ENCODE measurements around the gene FAU. TPM values are rescaled to one million over a fixed set of nuclear protein-coding genes. Genes with fewer than 3 reads are reported as not detected.

FAU gene
- total RNA-seq, 4 donors from 2014 or later: 465 to 1,081 (median 716) TPM

DNA sequence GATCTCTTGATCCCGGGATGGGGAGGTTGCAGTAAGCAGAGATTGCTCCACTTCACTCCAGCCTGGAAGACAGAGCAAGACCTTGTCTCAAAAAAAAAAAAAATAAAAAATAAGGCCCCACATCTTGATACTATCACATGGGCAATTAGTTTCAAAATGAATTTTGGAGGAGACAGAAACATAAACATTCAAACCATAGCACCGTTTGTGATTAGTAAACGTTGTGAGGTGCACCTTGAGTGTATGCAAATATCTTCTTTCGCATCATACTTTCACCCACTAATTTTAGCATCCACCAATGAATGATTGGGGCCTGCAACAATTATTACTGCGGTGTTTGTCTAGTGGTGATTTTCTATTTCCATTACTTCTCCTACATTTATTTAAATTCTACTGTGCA is 37.1 kb upstream of the FAU start:
- WGBS: 69% methylated on average over 5 of the region's 5 CpGs
- no peak for TF ChIP-seq EP300 (IDR thresholded peaks at IDR 0.05)
- no peak for TF ChIP-seq POLR2A (IDR thresholded peaks at IDR 0.05; ENCODE audit: low read depth)
- TF ChIP-seq, protein P1, sequence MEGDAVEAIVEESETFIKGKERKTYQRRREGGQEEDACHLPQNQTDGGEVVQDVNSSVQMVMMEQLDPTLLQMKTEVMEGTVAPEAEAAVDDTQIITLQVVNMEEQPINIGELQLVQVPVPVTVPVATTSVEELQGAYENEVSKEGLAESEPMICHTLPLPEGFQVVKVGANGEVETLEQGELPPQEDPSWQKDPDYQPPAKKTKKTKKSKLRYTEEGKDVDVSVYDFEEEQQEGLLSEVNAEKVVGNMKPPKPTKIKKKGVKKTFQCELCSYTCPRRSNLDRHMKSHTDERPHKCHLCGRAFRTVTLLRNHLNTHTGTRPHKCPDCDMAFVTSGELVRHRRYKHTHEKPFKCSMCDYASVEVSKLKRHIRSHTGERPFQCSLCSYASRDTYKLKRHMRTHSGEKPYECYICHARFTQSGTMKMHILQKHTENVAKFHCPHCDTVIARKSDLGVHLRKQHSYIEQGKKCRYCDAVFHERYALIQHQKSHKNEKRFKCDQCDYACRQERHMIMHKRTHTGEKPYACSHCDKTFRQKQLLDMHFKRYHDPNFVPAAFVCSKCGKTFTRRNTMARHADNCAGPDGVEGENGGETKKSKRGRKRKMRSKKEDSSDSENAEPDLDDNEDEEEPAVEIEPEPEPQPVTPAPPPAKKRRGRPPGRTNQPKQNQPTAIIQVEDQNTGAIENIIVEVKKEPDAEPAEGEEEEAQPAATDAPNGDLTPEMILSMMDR (IDR thresholded peaks at IDR 0.05): no peak
- no peak for TF ChIP-seq POLR2AphosphoS5 (IDR thresholded peaks at IDR 0.05)
- no peak for DNase-seq (ENCODE audit: extremely low spot score)

DNA sequence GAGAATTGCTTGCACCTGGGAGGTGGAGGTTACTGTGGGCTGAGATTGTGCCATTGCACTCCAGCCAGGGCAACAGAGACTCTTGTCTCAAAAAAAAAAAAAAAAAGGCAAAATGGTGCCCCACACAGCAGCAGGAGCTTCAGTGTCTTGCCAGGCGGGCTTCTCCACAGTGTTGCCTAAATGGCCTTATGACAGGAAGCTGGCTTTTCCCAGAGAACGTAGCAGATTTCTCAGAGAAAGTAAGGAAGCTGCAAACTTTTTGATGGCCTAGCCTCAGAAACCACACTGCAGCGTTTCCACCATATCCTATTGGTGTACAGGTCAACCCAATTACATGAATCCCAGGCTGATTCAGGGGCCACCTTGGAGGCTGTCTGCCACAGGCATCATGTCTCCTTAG is 35.4 kb upstream of the FAU start:
- Histone ChIP-seq H3K27me3 (no peaks in the 10 kb centered on the region), H3K27ac (replicated peaks in 1 of 4) (no peak overlapping the region), H3K4me1 (no peaks in the 10 kb centered on the region), H3K9me3 (no peaks in the 10 kb centered on the region), H3K36me3 (no peaks in the 10 kb centered on the region), H3K4me3 (no peak overlapping the region)
- TF ChIP-seq POLR2AphosphoS5 (IDR thresholded peaks at IDR 0.05) (no peak), POLR2A (IDR thresholded peaks at IDR 0.05; ENCODE audit: low read depth) (no peak), EP300 (IDR thresholded peaks at IDR 0.05) (no peak)
- TF ChIP-seq, protein P1 (IDR thresholded peaks at IDR 0.05): no peak
- 72% methylated on average over 3 of the region's 3 CpGs for WGBS
- no peak for DNase-seq (ENCODE audit: extremely low spot score)
- intact Hi-C loops (cut with DNase I): no loop called here

More for the DNA sequence above, 37.1 kb upstream of the FAU start:
- Histone ChIP-seq H3K4me3 (no peak overlapping the region), H3K36me3 (no peaks in the 10 kb centered on the region), H3K9me3 (no peaks in the 10 kb centered on the region), H3K4me1 (no peaks in the 10 kb centered on the region), H3K27ac (replicated peaks in 1 of 4) (no peak overlapping the region), H3K27me3 (no peaks in the 10 kb centered on the region)
- intact Hi-C loops (cut with DNase I): no loop called here

DNA sequence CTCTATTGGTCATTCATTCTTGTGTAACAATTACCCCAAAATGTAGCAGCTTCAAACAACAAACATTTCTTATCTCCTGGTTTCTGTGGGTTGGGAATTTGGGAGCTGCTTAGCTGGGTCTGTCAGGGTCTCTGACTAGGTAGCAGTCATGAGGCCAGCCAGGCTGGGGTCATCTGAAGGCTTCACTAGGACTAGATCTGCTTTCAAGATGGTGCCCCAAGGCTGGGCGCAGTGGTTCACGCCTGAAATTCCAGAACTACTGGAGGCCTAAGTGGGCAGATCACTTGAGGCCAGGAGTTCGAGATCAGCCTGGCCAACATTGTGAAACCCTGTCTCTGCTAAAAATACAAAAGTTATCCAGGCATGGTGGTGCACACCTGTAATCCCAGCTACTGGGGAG is 35.0 kb upstream of the FAU start:
- no peak for DNase-seq (ENCODE audit: extremely low spot score)
- Histone ChIP-seq H3K27ac (replicated peaks in 1 of 4) (no peak overlapping the region), H3K9me3 (no peaks in the 10 kb centered on the region), H3K36me3 (no peaks in the 10 kb centered on the region), H3K4me1 (no peaks in the 10 kb centered on the region), H3K4me3 (no peak overlapping the region), H3K27me3 (no peaks in the 10 kb centered on the region)
- WGBS: 90% methylated on average over 3 of the region's 3 CpGs
- TF ChIP-seq POLR2A (IDR thresholded peaks at IDR 0.05; ENCODE audit: low read depth): no peak
- TF ChIP-seq POLR2AphosphoS5 (IDR thresholded peaks at IDR 0.05): no peak
- TF ChIP-seq EP300 (IDR thresholded peaks at IDR 0.05): no peak
- TF ChIP-seq, protein P1 (IDR thresholded peaks at IDR 0.05): no peak
- intact Hi-C loops (cut with DNase I): no loop called here

DNA sequence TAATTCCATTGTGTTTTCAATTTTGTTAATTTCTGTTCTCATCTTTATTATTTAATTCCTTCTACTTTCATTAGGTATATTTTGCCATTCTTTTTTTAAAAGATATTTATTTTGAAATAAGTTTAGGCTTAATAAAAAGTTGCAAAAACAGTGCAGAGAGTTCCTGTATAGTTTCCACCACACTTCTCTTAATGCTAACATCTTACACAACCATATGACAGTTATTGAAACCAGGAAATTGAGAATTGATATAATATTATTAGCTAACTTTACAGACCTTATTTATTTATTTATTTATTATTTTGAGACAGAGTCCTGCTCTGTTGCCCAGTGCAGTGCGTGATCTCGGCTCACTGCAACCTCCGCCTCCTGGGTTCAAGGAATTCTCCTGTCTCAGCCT is 34.3 kb upstream of the FAU start:
- intact Hi-C loops (cut with DNase I): no loop called here
- 94% methylated on average over 3 of the region's 3 CpGs for WGBS
- TF ChIP-seq POLR2AphosphoS5 (IDR thresholded peaks at IDR 0.05): no peak
- TF ChIP-seq POLR2A (IDR thresholded peaks at IDR 0.05; ENCODE audit: low read depth): no peak
- TF ChIP-seq, protein P1 (IDR thresholded peaks at IDR 0.05): no peak
- TF ChIP-seq EP300 (IDR thresholded peaks at IDR 0.05): no peak

DNA sequence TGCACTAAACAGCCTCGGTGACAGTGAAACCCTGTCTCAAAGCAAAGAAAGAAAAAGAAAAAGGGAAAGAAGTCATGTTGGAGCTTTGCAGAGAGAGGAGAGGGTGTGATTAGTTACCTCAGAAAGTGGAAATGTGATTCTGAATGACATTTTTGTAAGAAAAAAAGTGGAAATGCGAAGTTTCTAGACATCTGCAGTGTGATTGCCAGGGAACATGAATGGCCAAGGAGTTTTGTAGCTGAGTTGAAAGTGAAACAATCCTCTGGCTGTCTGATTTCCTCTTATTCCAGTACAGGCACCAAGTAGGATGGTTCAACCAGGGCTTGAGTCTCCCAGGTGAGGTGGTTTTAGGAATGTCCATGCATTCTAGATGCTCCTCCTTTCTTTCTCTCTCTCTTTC is 30.2 kb upstream of the FAU start:
- Histone ChIP-seq H3K27me3 (no peaks in the 10 kb centered on the region), H3K27ac (replicated peaks in 1 of 4) (no peak overlapping the region)
- whole genome bisulfite sequencing: 64% methylated on average over 2 of the region's 2 CpGs

More for the DNA sequence above, 34.3 kb upstream of the FAU start:
- no peaks in the 10 kb centered on the region for H3K9me3 ChIP-seq
- no peaks in the 10 kb centered on the region for H3K36me3 ChIP-seq
- peaks cover 0 to under 1% (median 0%) of the 10 kb centered on the region in 4 donors for H3K4me1 ChIP-seq
- no peak overlapping the region for H3K27ac ChIP-seq (replicated peaks in 1 of 4)
- H3K4me3 ChIP-seq: no peak overlapping the region
- H3K27me3 ChIP-seq: no peaks in the 10 kb centered on the region
- DNase-seq (ENCODE audit: extremely low spot score): no peak

More for the DNA sequence above, 30.2 kb upstream of the FAU start:
- Histone ChIP-seq H3K36me3 (no peaks in the 10 kb centered on the region), H3K4me1 (peaks cover 4 to 13% (median 10%) of the 10 kb centered on the region in 4 donors), H3K4me3 (no peak overlapping the region), H3K9me3 (no peaks in the 10 kb centered on the region)
- DNase-seq (ENCODE audit: extremely low spot score): no peak
- TF ChIP-seq POLR2A (IDR thresholded peaks at IDR 0.05; ENCODE audit: low read depth): no peak
- TF ChIP-seq, protein P1 (IDR thresholded peaks at IDR 0.05): no peak
- no peak for TF ChIP-seq POLR2AphosphoS5 (IDR thresholded peaks at IDR 0.05)
- TF ChIP-seq EP300 (IDR thresholded peaks at IDR 0.05): no peak
- intact Hi-C loops (cut with DNase I): no loop called here

All from esophagus muscularis mucosa (tissue), 4 donors.